ENCODE results near the gene FER. TPM values are rescaled to one million over a fixed set of nuclear protein-coding genes. Genes with fewer than 3 reads are reported as not detected.

Gene FER
- total RNA-seq, 1 donor from 2014 or later = 13.4 TPM

GRCh38 chr5:109083937-109084336 lies 336.2 kb downstream of the FER start:
- no peaks in the 10 kb centered on the region for H3K36me3 ChIP-seq
- DNase-seq = no peak

GRCh38 chr5:109089191-109089590 lies 341.5 kb downstream of the FER start:
- Histone ChIP-seq H3K36me3 (no peaks in the 10 kb centered on the region), H3K9me3 (replicated peaks) (no peaks in the 10 kb centered on the region), H3K27ac (replicated peaks) (no peak overlapping the region), H3K27me3 (ENCODE audit: low read depth) (no peaks in the 10 kb centered on the region), H3K4me3 (no peak overlapping the region), H3K4me1 (no peaks in the 10 kb centered on the region)
- no peak for DNase-seq
- intact Hi-C loops (cut with micrococcal nuclease) = no loop called here
- TF ChIP-seq CTCF (IDR thresholded peaks at IDR 0.05; ENCODE audit: borderline replicate concordance) = no peak

More at GRCh38 chr5:109083937-109084336, 336.2 kb downstream of the FER start:
- intact Hi-C loops (cut with micrococcal nuclease) = no loop called here
- no peak overlapping the region for H3K4me3 ChIP-seq
- no peak for TF ChIP-seq CTCF (IDR thresholded peaks at IDR 0.05; ENCODE audit: borderline replicate concordance)
- peaks cover 5% of the 10 kb centered on the region for H3K4me1 ChIP-seq
- no peak overlapping the region for H3K27ac ChIP-seq (replicated peaks)
- H3K9me3 ChIP-seq (replicated peaks) = no peaks in the 10 kb centered on the region
- H3K27me3 ChIP-seq (ENCODE audit: low read depth) = no peaks in the 10 kb centered on the region

GRCh38 chr5:109099081-109099480 lies 351.4 kb downstream of the FER start:
- H3K36me3 ChIP-seq = no peaks in the 10 kb centered on the region
- DNase-seq = no peak
- H3K9me3 ChIP-seq (replicated peaks) = no peaks in the 10 kb centered on the region
- no peak for TF ChIP-seq CTCF (IDR thresholded peaks at IDR 0.05; ENCODE audit: borderline replicate concordance)
- intact Hi-C loops (cut with micrococcal nuclease) = no loop called here
- H3K4me1 ChIP-seq = peaks cover 5% of the 10 kb centered on the region
- no peaks in the 10 kb centered on the region for H3K27me3 ChIP-seq (ENCODE audit: low read depth)
- H3K4me3 ChIP-seq = no peak overlapping the region
- H3K27ac ChIP-seq (replicated peaks) = no peak overlapping the region

GRCh38 chr5:109100971-109101370 lies 353.3 kb downstream of the FER start:
- Histone ChIP-seq H3K9me3 (replicated peaks) (no peaks in the 10 kb centered on the region), H3K36me3 (no peaks in the 10 kb centered on the region), H3K4me3 (no peak overlapping the region), H3K27me3 (ENCODE audit: low read depth) (no peaks in the 10 kb centered on the region), H3K4me1 (peaks cover 13% of the 10 kb centered on the region), H3K27ac (replicated peaks) (no peak overlapping the region)
- no peak for TF ChIP-seq CTCF (IDR thresholded peaks at IDR 0.05; ENCODE audit: borderline replicate concordance)
- DNase-seq = no peak
- intact Hi-C loops (cut with micrococcal nuclease) = no loop called here

GRCh38 chr5:109102096-109102690 lies 354.5 kb downstream of the FER start:
- Histone ChIP-seq H3K4me1 (peaks cover 24% of the 10 kb centered on the region), H3K4me3 (no peak overlapping the region), H3K36me3 (no peaks in the 10 kb centered on the region), H3K27me3 (ENCODE audit: low read depth) (no peaks in the 10 kb centered on the region), H3K9me3 (replicated peaks) (no peaks in the 10 kb centered on the region), H3K27ac (replicated peaks) (no peak overlapping the region)
- no peak for DNase-seq
- TF ChIP-seq CTCF (IDR thresholded peaks at IDR 0.05; ENCODE audit: borderline replicate concordance) = no peak
- intact Hi-C loops (cut with micrococcal nuclease) = no loop called here

Measured in left ventricle myocardium inferior (tissue), 1 donor.